Common myeloid progenitor, CD34-positive (primary cell): ENCODE results near the gene IQSEC2.

Source experiments
- CTCF ChIA-PET: fragments of 350-600 bp; sonication (Branson Sonifier 250); formaldehyde crosslinking; loops from one replicate; lab custom pipeline; 2021; ENCODE audit warnings: antibody characterized with exemption; lab: Charles Lee
- POLR2A ChIA-PET: fragments of 350-600 bp; sonication (Branson Sonifier 250); formaldehyde crosslinking; loops from one replicate; lab custom pipeline; 2021; ENCODE audit warnings: antibody characterized with exemption; lab: Charles Lee
- DNase-seq, 3 donors: peaks; one replicate each; pipeline versions ENCODE4 v3.0.0 to v3.0.0-alpha.2; 2013
- H3K27ac ChIP-seq, 2 experiments: 1 replicate in 1 of 2; 2 replicates in 1 of 2; pipeline ENCODE4 v1.7.0; 2013; ENCODE audit warnings: inconsistent platforms in 2 of 2, low read length in 2 of 2, mild to moderate bottlenecking in 2 of 2, low read depth in 1 of 2, moderate library complexity in 1 of 2; ENCODE audit not compliant: severe bottlenecking in 2 of 2, insufficient read depth in 1 of 2, poor library complexity in 1 of 2
- H3K27me3 ChIP-seq, 5 experiments: replicated peaks in 2 of 5; 1 replicate in 3 of 5; 2 replicates in 2 of 5; pipeline versions ENCODE4 v1.6.1 to v1.7.0; 2013; ENCODE audit warnings: low read length in 4 of 5, mild to moderate bottlenecking in 2 of 5, moderate library complexity in 2 of 5, inconsistent platforms in 1 of 5; ENCODE audit not compliant: insufficient read depth in 5 of 5, control insufficient read depth in 4 of 5
- H3K36me3 ChIP-seq, 4 experiments: 1 replicate in 2 of 4; 2 replicates in 2 of 4; pipeline versions ENCODE4 v1.6.1 to v1.7.0; 2013; ENCODE audit warnings: low read length in 3 of 4, control low read depth in 1 of 4, mild to moderate bottlenecking in 1 of 4; ENCODE audit not compliant: control insufficient read depth in 4 of 4, insufficient read depth in 4 of 4
- H3K4me1 ChIP-seq, 4 experiments: 1 replicate in 3 of 4; 2 replicates in 1 of 4; pipeline versions ENCODE4 v1.6.1 to v1.7.1; 2013; ENCODE audit warnings: low read length in 3 of 4, mild to moderate bottlenecking in 3 of 4, control low read depth in 1 of 4, inconsistent platforms in 1 of 4, moderate library complexity in 1 of 4; ENCODE audit not compliant: control insufficient read depth in 4 of 4, insufficient read depth in 4 of 4; ENCODE audit errors: control extremely low read depth in 1 of 4
- H3K4me3 ChIP-seq, 7 experiments: 1 replicate in 4 of 7; 2 replicates in 3 of 7; pipeline versions ENCODE4 v1.5.1 to v1.7.0; 2013; ENCODE audit warnings: mild to moderate bottlenecking in 7 of 7, low read length in 6 of 7, moderate library complexity in 6 of 7, inconsistent platforms in 2 of 7, low read depth in 2 of 7, control low read depth in 1 of 7; ENCODE audit not compliant: insufficient read depth in 4 of 7, control insufficient read depth in 1 of 7; ENCODE audit errors: extremely low read depth in 1 of 7
- H3K9me3 ChIP-seq, 5 experiments: 1 replicate in 4 of 5; 2 replicates in 1 of 5; pipeline versions ENCODE4 v1.6.1 to v1.7.1; 2013; ENCODE audit warnings: low read length in 4 of 5, mild to moderate bottlenecking in 2 of 5, inconsistent platforms in 1 of 5, low read depth in 1 of 5, moderate library complexity in 1 of 5; ENCODE audit not compliant: control insufficient read depth in 4 of 5, insufficient read depth in 2 of 5; ENCODE audit errors: control extremely low read depth in 1 of 5
- WGBS: methylation state at CpG from one replicate; pipeline ENCODE4 v1.1.5; 2013; ENCODE audit not compliant: insufficient coverage; 5-methylcytosine and 5-hydroxymethylcytosine counted together

The IQSEC2 gene

GRCh38 chrX:53316860-53317237 is 35.5 kb upstream of the IQSEC2 start:
- ChIA-PET CTCF (interaction anchor here (0.8 to 5.3 kb wide), 17 partner anchors 12 to 140 kb away, joined by 3 to 24 read pairs (median 4); partner anchors contain the start of genes RIBC1 and SMC1A), POLR2A (no interaction called here)
- Histone ChIP-seq H3K27me3 (peaks cover 0 to 53% (median 19%) of the 10 kb centered on the region in 5 experiments), H3K36me3 (no peaks in the 10 kb centered on the region), H3K4me3 (no peak overlapping the region), H3K4me1 (peaks cover 0 to 31% (median 22%) of the 10 kb centered on the region in 4 experiments), H3K9me3 (no peaks in the 10 kb centered on the region), H3K27ac (no peak overlapping the region)
- WGBS, result 33% methylated on average over 4 of the region's 6 CpGs
- DNase-seq, result no peak

DNA sequence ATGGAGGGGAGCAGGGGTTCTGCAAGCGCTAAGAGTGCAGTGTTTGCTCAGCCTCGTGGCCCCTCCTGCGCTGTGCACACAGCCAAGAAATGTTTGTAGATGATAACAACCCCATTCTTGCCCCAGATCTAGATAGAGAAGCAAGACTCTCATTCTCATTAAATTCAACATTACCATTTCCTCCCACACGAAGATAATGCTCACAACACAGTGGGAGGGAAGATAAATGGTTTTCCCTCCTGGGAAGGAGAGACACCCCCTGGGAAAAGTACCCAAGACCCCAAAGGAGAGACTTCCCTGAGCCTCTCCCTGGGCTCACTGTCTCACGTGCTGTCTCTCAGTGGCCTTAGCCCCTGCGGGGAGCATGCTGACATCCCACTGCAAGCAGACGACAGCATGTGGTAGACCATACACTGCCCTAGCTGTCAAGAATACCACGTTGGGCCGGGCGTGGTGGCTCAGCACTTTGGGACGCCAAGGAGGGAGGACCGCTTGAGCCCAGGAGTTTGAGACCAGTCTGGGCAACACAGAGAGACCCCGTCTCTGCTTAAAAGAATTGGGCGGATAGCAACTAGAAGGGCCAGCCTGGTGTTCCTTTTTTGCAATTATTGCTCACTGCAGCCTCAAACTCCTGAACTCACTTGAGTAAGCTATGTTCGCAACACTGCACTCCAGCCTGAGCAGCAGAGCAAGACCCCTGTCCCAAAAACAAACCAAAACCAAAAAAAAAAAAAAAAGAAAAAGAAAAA is 34.9 kb upstream of the IQSEC2 start:
- peak in 1 of 3 donors; percentile 10 for DNase-seq
- CTCF ChIA-PET, result interaction anchor here (0.6 to 5.3 kb wide), 10 partner anchors 13 to 142 kb away, joined by 3 to 24 read pairs (median 3); partner anchors contain the start of genes RIBC1 and SMC1A
- WGBS, result 71% methylated on average over 12 of the region's 15 CpGs

DNA sequence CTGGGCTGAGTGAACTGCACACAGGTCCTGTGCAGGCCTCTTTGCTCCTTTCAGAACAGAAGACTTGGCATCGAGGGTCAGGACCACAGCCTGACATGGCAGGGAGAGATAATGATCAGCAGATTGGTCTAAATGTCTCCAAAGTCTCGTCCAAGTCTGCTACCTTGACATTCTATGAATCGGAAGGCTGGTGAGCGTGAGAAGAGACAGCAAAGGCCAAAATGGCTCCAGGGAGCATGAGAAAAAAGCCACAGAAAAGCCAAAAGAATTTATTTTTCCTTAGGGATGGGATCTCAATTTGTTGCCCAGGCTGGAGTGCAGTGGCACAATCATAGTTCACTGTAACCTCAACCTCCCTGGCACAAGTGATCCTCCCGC is 32.3 kb upstream of the IQSEC2 start:
- ChIA-PET CTCF (interaction anchor here (0.9 to 5.1 kb wide), 23 partner anchors 11 to 168 kb away, joined by 3 to 33 read pairs (median 5); no protein-coding TSS in a partner anchor), POLR2A (interaction anchor here (0.7 kb wide), 2 partner anchors 121 to 132 kb away, joined by 3 to 4 read pairs; partner anchors contain the start of gene HSD17B10)
- Histone ChIP-seq H3K27me3 (peaks cover 0 to 32% (median 6%) of the 10 kb centered on the region in 5 experiments), H3K27ac (peak overlapping the region in 1 of 2 experiments; percentile 15), H3K4me1 (peaks cover 0 to 14% (median 9%) of the 10 kb centered on the region in 4 experiments), H3K4me3 (no peak overlapping the region), H3K9me3 (no peaks in the 10 kb centered on the region), H3K36me3 (no peaks in the 10 kb centered on the region)
- DNase-seq, result no peak
- WGBS, result 38% methylated on average over 4 of the region's 5 CpGs

More for the DNA sequence above, 34.9 kb upstream of the IQSEC2 start:
- POLR2A ChIA-PET, result no interaction called here
- H3K4me1 ChIP-seq, result peaks cover 0 to 28% (median 22%) of the 10 kb centered on the region in 4 experiments
- no peak overlapping the region for H3K4me3 ChIP-seq
- no peaks in the 10 kb centered on the region for H3K9me3 ChIP-seq
- peaks cover 0 to 48% (median 19%) of the 10 kb centered on the region in 5 experiments for H3K27me3 ChIP-seq
- no peak overlapping the region for H3K27ac ChIP-seq
- H3K36me3 ChIP-seq, result no peaks in the 10 kb centered on the region

GRCh38 chrX:53312946-53313727 is 31.8 kb upstream of the IQSEC2 start:
- CTCF ChIA-PET, result interaction anchor here (0.9 to 5.1 kb wide), 25 partner anchors 10 to 169 kb away, joined by 3 to 33 read pairs (median 5); partner anchors contain the start of gene IQSEC2
- Histone ChIP-seq H3K27ac (peak overlapping the region in 1 of 2 experiments; percentile 15), H3K36me3 (no peaks in the 10 kb centered on the region), H3K27me3 (peaks cover 0 to 26% (median 0%) of the 10 kb centered on the region in 5 experiments), H3K4me3 (peak overlapping the region in 1 of 7 experiments; percentile 48), H3K4me1 (peaks cover 0 to 14% (median 9%) of the 10 kb centered on the region in 4 experiments), H3K9me3 (no peaks in the 10 kb centered on the region)
- POLR2A ChIA-PET, result interaction anchor here (0.7 kb wide), 2 partner anchors 121 to 133 kb away, joined by 3 to 4 read pairs; partner anchors contain the start of gene HSD17B10
- peak; percentile 66 to 89 (median 86) for DNase-seq
- 4% methylated on average over 6 of the region's 8 CpGs for WGBS

GRCh38 chrX:53309837-53310236 is 28.5 kb upstream of the IQSEC2 start:
- no peak overlapping the region for H3K27ac ChIP-seq
- CTCF ChIA-PET, result interaction anchor here (0.8 to 3.8 kb wide), 5 partner anchors 8 to 136 kb away, joined by 3 to 16 read pairs (median 3); no protein-coding TSS in a partner anchor
- no peak for DNase-seq
- no peaks in the 10 kb centered on the region for H3K36me3 ChIP-seq
- H3K9me3 ChIP-seq, result no peaks in the 10 kb centered on the region
- H3K27me3 ChIP-seq, result peaks cover 0 to 11% (median 0%) of the 10 kb centered on the region in 5 experiments
- WGBS, result 86% methylated on average over 7 of the region's 7 CpGs
- H3K4me1 ChIP-seq, result peaks cover 0 to 14% (median 9%) of the 10 kb centered on the region in 4 experiments
- no peak overlapping the region for H3K4me3 ChIP-seq
- POLR2A ChIA-PET, result no interaction called here

- Histone ChIP-seq H3K27ac (no peak overlapping the region), H3K27me3 (peaks cover 0 to 11% (median 0%) of the 10 kb centered on the region in 5 experiments), H3K9me3 (no peaks in the 10 kb centered on the region), H3K36me3 (no peaks in the 10 kb centered on the region), H3K4me3 (no peak overlapping the region), H3K4me1 (peaks cover 0 to 9% (median 8%) of the 10 kb centered on the region in 4 experiments)
- 94% methylated on average over 4 of the region's 4 CpGs for WGBS
- POLR2A ChIA-PET, result no interaction called here
- CTCF ChIA-PET, result interaction anchor here (1.3 kb wide), 1 partner anchor 9 kb away, joined by 3 read pairs; no protein-coding TSS in a partner anchor
- no peak for DNase-seq
Observed at GRCh38 chrX:53308836-53309235, 27.5 kb upstream of the IQSEC2 start.
